HCEC 1CT (cell line): ENCODE measurements around the gene KAZALD1.

Experiments
- DNase-seq: peaks from one replicate; pipeline ENCODE4 v3.0.0-alpha.2; 2017

KAZALD1 gene

GRCh38 chr10:101061624-101062231 lies at the start of gene KAZALD1:
KAZALD1 (plus strand) TSS chr10:101061989; CDS start chr10:101062593, 604 bp downstream.
- DNase-seq: peak; percentile 63

- DNase-seq: peak; percentile 95
Measured at GRCh38 chr10:101012525-101013364, 49.0 kb upstream of the KAZALD1 start.

- DNase-seq: no peak
Measured at GRCh38 chr10:101013365-101013825, 48.4 kb upstream of the KAZALD1 start.

GRCh38 chr10:101014230-101014884 lies 47.4 kb upstream of the KAZALD1 start:
- DNase-seq: peak; percentile 56

GRCh38 chr10:101014966-101015581 lies 46.7 kb upstream of the KAZALD1 start:
- DNase-seq: peak; percentile 96

GRCh38 chr10:101015582-101015973 lies 46.2 kb upstream of the KAZALD1 start:
- no peak for DNase-seq

GRCh38 chr10:101016814-101017213 lies 45.0 kb upstream of the KAZALD1 start:
- no peak for DNase-seq

GRCh38 chr10:101018118-101018599 lies 43.6 kb upstream of the KAZALD1 start:
- DNase-seq: no peak

- DNase-seq: peak; percentile 82
Measured at GRCh38 chr10:101018600-101019439, 43.0 kb upstream of the KAZALD1 start.

GRCh38 chr10:101019440-101019703 lies 42.4 kb upstream of the KAZALD1 start:
- DNase-seq: no peak

GRCh38 chr10:101020427-101021075 lies 41.2 kb upstream of the KAZALD1 start:
- no peak for DNase-seq

GRCh38 chr10:101021239-101021638 lies 40.5 kb upstream of the KAZALD1 start:
- no peak for DNase-seq

- DNase-seq: no peak
Measured at GRCh38 chr10:101021692-101022251, 40.0 kb upstream of the KAZALD1 start.

GRCh38 chr10:101022967-101023705 lies 38.7 kb upstream of the KAZALD1 start:
- no peak for DNase-seq

- DNase-seq: no peak
Measured at GRCh38 chr10:101027106-101027720, 34.6 kb upstream of the KAZALD1 start.

GRCh38 chr10:101028446-101029337 lies 33.1 kb upstream of the KAZALD1 start:
- DNase-seq: no peak

- DNase-seq: no peak
Measured at GRCh38 chr10:101029520-101030295, 32.1 kb upstream of the KAZALD1 start.

- no peak for DNase-seq
Measured at GRCh38 chr10:101030496-101031127, 31.2 kb upstream of the KAZALD1 start.
